Breast epithelium (tissue), 4 donors: ENCODE measurements around the gene KRTAP4-9. TPM values are rescaled to one million over a fixed set of nuclear protein-coding genes. Genes with fewer than 3 reads are reported as not detected.
"Not testable (repeated sequence)": the region's sequence is repeated elsewhere in the genome, so short reads cannot be mapped to it uniquely, and the experiment has no call there.

Source experiments
- DNase-seq, 2 donors: peaks; one replicate each; pipeline ENCODE4 v3.0.0-alpha.2; 2019; ENCODE audit warnings: low spot score in 2 of 2
- H3K27ac ChIP-seq, 2 donors: fragments of 200-600 bp; sonication (generic) in 1 of 2; one replicate each; pipeline ENCODE4 v1.5.1; 2016 to 2019; ENCODE audit warnings: mild to moderate bottlenecking in 1 of 2
- H3K27me3 ChIP-seq, 2 donors: fragments of 200-600 bp; sonication (generic) in 1 of 2; one replicate each; pipeline versions ENCODE4 v1.5.1 to v1.6.0; 2017 to 2019; ENCODE audit warnings: control low read depth in 1 of 2, mild to moderate bottlenecking in 1 of 2
- H3K36me3 ChIP-seq: fragments of 200-600 bp; one replicate; pipeline ENCODE4 v1.5.1; 2019
- H3K4me1 ChIP-seq, 2 donors: fragments of 200-600 bp; sonication (generic); one replicate each; pipeline ENCODE4 v1.5.1; 2016 to 2019; ENCODE audit warnings: control low read depth in 1 of 2
- H3K4me3 ChIP-seq, 3 donors: fragments of 200-600 bp; sonication (generic); 1 replicate in 2 of 3; 2 replicates in 1 of 3; pipeline ENCODE4 v1.5.1; 2016 to 2019; ENCODE audit warnings: mild to moderate bottlenecking in 3 of 3, moderate library complexity in 2 of 3
- H3K9me3 ChIP-seq, 2 donors: fragments of 200-600 bp; sonication (generic) in 1 of 2; one replicate each; pipeline ENCODE4 v1.5.1; 2016 to 2019; ENCODE audit warnings: control low read depth in 1 of 2
- CTCF ChIP-seq, 3 donors: fragments of 450-650 bp; IDR thresholded peaks; one replicate each; pipeline ENCODE4 v1.5.1; 2016 to 2017; ENCODE audit warnings: antibody characterized with exemption in 3 of 3, mild to moderate bottlenecking in 3 of 3, moderate library complexity in 3 of 3
- POLR2A ChIP-seq: fragments of 450-650 bp; IDR thresholded peaks from one replicate; pipeline ENCODE4 v1.6.1; 2016; ENCODE audit warnings: antibody characterized with exemption, mild to moderate bottlenecking, moderate library complexity
- POLR2AphosphoS5 ChIP-seq, 3 donors: sonication (generic); formaldehyde crosslinking; IDR thresholded peaks; one replicate each; pipeline ENCODE4 v1.6.1; 2017; ENCODE audit warnings: antibody characterized with exemption in 3 of 3
- intact Hi-C: fragments of 100-400 bp; cut with DNase I; formaldehyde crosslinking; loops from one replicate; pipeline ENCODE4 v1.15.1; 2023; ENCODE audit warnings: low total_unique reads
- total RNA-seq, 3 donors: library from RNA; depleted of rRNA; stranded (reverse); fragments of >200 nt; gene quantifications; one replicate each; pipeline ENCODE4 v1.1.0, GENCODE V29; 2016

KRTAP4-9 gene
- total RNA-seq, 3 donors from 2014 or later = not detected

DNA sequence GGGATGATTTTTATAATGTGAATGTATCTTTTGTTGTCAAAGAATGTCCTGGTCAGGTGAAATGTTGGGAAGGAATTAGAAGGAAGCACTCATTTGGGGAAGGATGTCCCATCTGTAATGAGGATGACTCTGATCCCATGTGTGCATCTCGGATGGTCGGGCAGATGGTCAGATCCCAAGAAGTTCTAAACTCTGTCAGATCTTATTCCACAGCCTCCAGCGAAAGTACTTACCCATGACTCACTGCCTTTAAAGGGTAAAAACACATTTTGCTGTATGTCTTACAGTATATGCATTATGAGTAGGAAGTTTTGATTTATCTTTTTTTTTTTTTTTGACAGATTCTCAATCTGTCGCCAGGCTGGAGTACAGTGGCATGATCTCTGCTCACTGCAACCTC is 13.5 kb downstream of the KRTAP4-9 start:
- no peaks in the 10 kb centered on the region for H3K4me1 ChIP-seq
- intact Hi-C loops = no loop called here
- no peak for DNase-seq

DNA sequence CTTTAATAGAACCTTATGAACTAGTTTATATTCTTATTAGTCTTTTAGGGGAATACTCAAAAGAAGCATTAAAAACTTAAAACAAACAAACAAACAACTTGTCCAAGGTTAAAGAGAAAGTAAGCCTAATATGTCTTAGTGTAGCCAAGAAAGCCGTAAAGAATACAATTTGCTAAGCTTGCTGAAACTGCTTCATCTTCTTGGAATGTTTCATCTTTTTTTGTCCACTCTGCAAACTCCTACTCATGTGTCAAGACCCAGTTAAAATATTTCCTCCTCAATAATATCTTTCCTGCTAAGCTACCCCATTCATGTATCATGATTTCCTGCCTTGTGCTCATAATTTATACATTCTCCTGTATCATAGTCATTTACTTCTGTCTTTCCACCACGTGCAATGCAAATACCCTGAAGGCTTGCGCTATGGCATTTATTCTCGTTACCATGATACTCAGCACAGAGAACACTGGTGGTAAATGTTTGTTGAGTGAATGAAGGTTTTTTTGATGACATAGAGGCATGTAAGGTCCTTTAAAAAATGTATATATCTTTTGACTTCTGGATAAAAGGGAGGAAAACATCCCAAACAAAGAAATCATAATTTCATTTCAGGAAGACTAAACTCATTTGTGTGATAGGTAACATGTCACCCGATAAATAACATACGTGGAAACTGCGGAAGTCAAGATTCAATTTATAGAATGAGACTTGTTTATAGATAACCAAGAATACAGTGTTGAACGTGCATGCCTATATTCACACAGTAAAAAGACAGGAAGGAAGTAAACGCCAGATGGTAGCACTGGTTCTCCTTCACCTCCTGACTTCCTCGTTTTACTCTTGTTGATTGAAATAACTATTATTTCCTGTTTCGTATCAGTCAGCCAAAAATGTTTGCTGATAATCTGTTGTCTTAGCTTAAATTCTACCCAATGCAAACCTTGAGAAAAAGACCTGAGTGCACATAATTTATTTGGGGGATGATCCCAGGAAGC is 14.8 kb downstream of the KRTAP4-9 start:
- H3K36me3 ChIP-seq, intact Hi-C loops, DNase-seq, H3K27me3 ChIP-seq, H3K4me3 ChIP-seq, H3K4me1 ChIP-seq, H3K9me3 ChIP-seq, H3K27ac ChIP-seq: not testable (repeated sequence)

More for the DNA sequence above, 13.5 kb downstream of the KRTAP4-9 start:
- H3K27ac ChIP-seq = no peak overlapping the region
- no peaks in the 10 kb centered on the region for H3K9me3 ChIP-seq
- TF ChIP-seq POLR2A (no peak), POLR2AphosphoS5 (IDR thresholded peaks at IDR 0.05) (no peak), CTCF (IDR thresholded peaks at IDR 0.05) (no peak)
- H3K27me3 ChIP-seq = no peaks in the 10 kb centered on the region
- no peak overlapping the region for H3K4me3 ChIP-seq
- H3K36me3 ChIP-seq = no peaks in the 10 kb centered on the region

DNA sequence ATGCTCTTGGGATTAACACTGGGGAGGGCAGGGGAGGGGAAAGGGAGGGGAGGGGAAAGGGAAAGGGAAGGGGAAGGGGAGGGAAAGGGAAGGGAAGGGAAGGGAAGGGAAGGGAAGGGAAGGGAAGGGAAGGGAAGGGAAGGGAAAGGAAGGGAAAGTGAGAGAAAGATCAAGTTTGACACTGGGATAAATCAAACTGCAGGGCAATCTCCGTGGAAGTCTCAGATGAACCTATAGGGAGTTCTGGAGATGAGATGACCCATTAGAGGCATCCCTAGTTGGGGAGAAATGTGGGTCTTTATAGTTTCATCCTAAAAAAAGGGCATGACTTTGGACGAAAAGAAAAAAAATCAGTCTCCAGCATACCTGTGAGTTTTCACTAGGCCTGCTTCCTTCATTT is 16.6 kb downstream of the KRTAP4-9 start:
- no peaks in the 10 kb centered on the region for H3K27me3 ChIP-seq
- intact Hi-C loops = no loop called here
- H3K27ac ChIP-seq = no peak overlapping the region
- DNase-seq = no peak
- no peaks in the 10 kb centered on the region for H3K9me3 ChIP-seq
- H3K4me3 ChIP-seq = no peak overlapping the region
- no peaks in the 10 kb centered on the region for H3K4me1 ChIP-seq
- no peak for TF ChIP-seq CTCF (IDR thresholded peaks at IDR 0.05)
- TF ChIP-seq POLR2A = no peak
- TF ChIP-seq POLR2AphosphoS5 (IDR thresholded peaks at IDR 0.05) = no peak
- no peaks in the 10 kb centered on the region for H3K36me3 ChIP-seq

DNA sequence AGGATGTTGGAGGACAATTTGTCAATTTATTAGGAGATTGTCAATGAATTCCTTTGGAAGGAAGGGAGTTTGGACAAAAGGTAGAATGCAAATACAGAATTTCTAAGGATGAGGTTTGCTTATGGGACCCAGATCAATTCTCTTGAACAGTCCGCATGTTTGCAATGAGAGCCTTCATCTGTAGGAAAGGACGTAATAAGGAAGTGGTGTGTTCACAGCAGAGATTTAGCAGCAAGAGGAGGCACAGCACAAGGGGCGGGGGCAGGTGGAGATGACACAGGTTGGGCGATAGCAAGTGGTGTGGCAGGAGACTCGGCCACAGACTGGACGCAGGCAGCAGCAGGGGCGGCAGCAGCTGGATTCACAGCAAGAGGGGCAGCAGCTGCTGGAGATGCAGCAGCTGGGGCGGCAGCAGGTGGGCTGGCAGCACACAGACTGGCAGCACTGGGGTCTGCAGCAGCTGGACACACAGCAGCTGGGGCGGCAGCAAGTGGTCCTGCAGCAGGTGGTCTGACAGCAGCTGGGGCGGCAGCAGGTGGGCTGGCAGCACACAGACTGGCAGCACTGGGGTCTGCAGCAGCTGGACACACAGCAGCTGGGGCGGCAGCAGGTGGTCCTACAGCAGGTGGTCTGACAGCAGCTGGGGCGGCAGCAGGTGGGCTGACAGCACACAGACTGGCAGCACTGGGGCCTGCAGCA is 18.3 kb downstream of the KRTAP4-9 start:
- H3K36me3 ChIP-seq, H3K27ac ChIP-seq, H3K4me1 ChIP-seq, DNase-seq, H3K27me3 ChIP-seq, H3K4me3 ChIP-seq, H3K9me3 ChIP-seq, intact Hi-C loops: not testable (repeated sequence)

GRCh38 chr17:41123991-41124371 is 18.8 kb downstream of the KRTAP4-9 start, which contains the start of gene KRTAP4-12:
TSS of gene KRTAP4-12 (minus strand) at chr17:41124182. CDS start at chr17:41124122, 60 bp downstream.
- intact Hi-C loops, H3K27me3 ChIP-seq, H3K4me1 ChIP-seq, H3K27ac ChIP-seq, H3K9me3 ChIP-seq, DNase-seq, H3K36me3 ChIP-seq, H3K4me3 ChIP-seq: not testable (repeated sequence)

DNA sequence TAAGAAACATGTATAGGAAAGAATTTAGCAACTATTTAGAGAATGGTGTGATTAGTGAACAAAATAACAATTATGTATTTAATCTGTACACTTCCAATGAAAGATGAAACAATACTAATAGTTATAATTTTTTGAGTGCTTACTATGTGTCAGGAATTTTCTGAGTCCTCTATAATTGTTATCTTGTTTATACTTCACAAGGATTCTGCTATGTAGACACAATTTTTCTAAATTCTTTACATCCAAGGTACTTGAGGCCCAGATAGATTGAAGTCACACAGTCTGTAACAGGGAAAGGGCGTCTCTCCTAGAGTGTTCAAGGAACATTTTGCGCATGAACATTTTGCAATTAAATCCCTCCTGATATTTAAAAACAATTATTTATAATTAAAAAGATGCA is 19.9 kb downstream of the KRTAP4-9 start:
- DNase-seq = no peak
- no peaks in the 10 kb centered on the region for H3K4me1 ChIP-seq
- TF ChIP-seq POLR2A = no peak
- TF ChIP-seq CTCF (IDR thresholded peaks at IDR 0.05) = no peak
- TF ChIP-seq POLR2AphosphoS5 (IDR thresholded peaks at IDR 0.05) = no peak
- intact Hi-C loops = no loop called here
- no peaks in the 10 kb centered on the region for H3K36me3 ChIP-seq
- no peak overlapping the region for H3K27ac ChIP-seq
- H3K9me3 ChIP-seq = no peaks in the 10 kb centered on the region
- H3K4me3 ChIP-seq = no peak overlapping the region
- no peaks in the 10 kb centered on the region for H3K27me3 ChIP-seq
